ENCODE results near the gene DPEP2.
"Not testable (repeated sequence)": the region's sequence is repeated elsewhere in the genome, so short reads cannot be mapped to it uniquely, and the experiment has no call there.

Gene DPEP2

GRCh38 chr16:68022728-68023537 lies 23.6 kb upstream of the DPEP2 start, which contains the start of the genes DDX28 and DUS2:
Gene DDX28 (minus strand): TSS chr16:68023232. CDS start chr16:68023202, 30 bp downstream.
Gene DUS2 (plus strand): TSS chr16:68023284. CDS start chr16:68038024, 14,740 bp downstream.
- peak within 1 kb of the TSS; percentile 92 for H3K4me2 ChIP-seq (ENCODE audit: low read length)
- peak within 1 kb of the TSS; percentile 92 for H3K9ac ChIP-seq (ENCODE audit: low read depth, low read length)
- H3K4me1 ChIP-seq (ENCODE audit: control insufficient read depth, insufficient read depth, low read length), result peaks cover 7% of the 10 kb centered on the region
- no peaks in the 10 kb centered on the region for H3K36me3 ChIP-seq (ENCODE audit: insufficient read depth, low read length)
- peak within 1 kb of the TSS; percentile 83 for H3K4me3 ChIP-seq (ENCODE audit: low read length)
- H3K9me3 ChIP-seq (replicated peaks; ENCODE audit: low read length), result no peaks in the 10 kb centered on the region
- no peaks in the 10 kb centered on the region for H3K27me3 ChIP-seq (ENCODE audit: control insufficient read depth, insufficient read depth, low read length)

DNA sequence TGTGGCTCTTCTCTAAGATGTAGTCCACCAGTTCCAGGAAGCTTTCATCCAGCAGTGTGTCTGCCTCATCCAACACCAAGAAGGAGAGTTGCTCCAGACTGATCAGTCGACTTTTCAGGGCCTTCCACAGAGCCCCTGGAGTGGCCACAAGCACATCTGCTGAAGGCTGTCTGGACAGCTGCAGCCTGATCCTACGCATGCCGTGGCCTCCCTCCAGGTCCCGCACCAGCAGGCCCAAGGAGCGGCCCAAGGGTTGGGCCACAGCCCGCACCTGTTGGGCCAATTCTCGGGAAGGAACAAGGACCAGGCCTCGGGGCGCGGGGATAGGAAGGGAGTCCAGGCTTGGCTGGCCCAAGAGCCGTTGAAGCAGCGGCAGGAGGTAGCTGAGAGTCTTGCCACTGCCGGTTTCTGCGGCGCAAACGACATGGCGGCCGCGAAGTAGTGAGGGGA lies 23.0 kb upstream of the DPEP2 start:
- H3K4me2 ChIP-seq (ENCODE audit: low read length), result peak overlapping the region; percentile 92
- H3K4me3 ChIP-seq (ENCODE audit: low read length), result peak overlapping the region; percentile 83
- H3K4me1 ChIP-seq (ENCODE audit: control insufficient read depth, insufficient read depth, low read length), result peaks cover 7% of the 10 kb centered on the region
- no peaks in the 10 kb centered on the region for H3K9me3 ChIP-seq (replicated peaks; ENCODE audit: low read length)
- no peaks in the 10 kb centered on the region for H3K36me3 ChIP-seq (ENCODE audit: insufficient read depth, low read length)
- peak overlapping the region; percentile 92 for H3K9ac ChIP-seq (ENCODE audit: low read depth, low read length)
- no peaks in the 10 kb centered on the region for H3K27me3 ChIP-seq (ENCODE audit: control insufficient read depth, insufficient read depth, low read length)

DNA sequence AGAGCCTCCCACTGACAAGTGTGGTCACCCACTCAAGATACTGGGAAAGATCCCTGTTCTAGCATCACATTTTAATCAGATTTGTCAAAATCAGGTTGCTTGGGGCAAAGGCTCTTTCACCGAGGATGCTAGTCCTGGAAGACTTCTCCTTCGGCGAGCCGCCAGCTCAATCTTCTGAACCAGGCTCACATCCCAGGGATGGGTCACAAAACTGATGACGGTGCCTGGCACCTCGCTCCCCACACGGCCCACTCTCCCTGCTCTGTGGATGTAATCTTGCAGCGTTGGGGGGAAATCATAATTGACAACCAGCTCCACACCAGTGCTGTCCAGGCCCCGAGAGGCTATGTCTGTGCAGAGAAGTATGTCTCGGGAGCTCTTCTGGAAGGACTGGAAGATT lies 22.2 kb upstream of the DPEP2 start:
- H3K9ac ChIP-seq (ENCODE audit: low read depth, low read length), result no peak overlapping the region

GRCh38 chr16:68019167-68019680 lies 19.9 kb upstream of the DPEP2 start:
- no peak overlapping the region for H3K9ac ChIP-seq (ENCODE audit: low read depth, low read length)
- H3K27me3 ChIP-seq (ENCODE audit: control insufficient read depth, insufficient read depth, low read length), result peaks cover 2% of the 10 kb centered on the region
- H3K9me3 ChIP-seq (replicated peaks; ENCODE audit: low read length), result no peaks in the 10 kb centered on the region
- no peak overlapping the region for H3K4me3 ChIP-seq (ENCODE audit: low read length)
- no peaks in the 10 kb centered on the region for H3K36me3 ChIP-seq (ENCODE audit: insufficient read depth, low read length)
- peaks cover 7% of the 10 kb centered on the region for H3K4me1 ChIP-seq (ENCODE audit: control insufficient read depth, insufficient read depth, low read length)
- H3K4me2 ChIP-seq (ENCODE audit: low read length), result no peak overlapping the region

More for the DNA sequence above, 22.2 kb upstream of the DPEP2 start:
- Histone ChIP-seq H3K4me1 (ENCODE audit: control insufficient read depth, insufficient read depth, low read length) (peaks cover 7% of the 10 kb centered on the region), H3K4me3 (ENCODE audit: low read length) (no peak overlapping the region), H3K27me3 (ENCODE audit: control insufficient read depth, insufficient read depth, low read length) (no peaks in the 10 kb centered on the region), H3K9me3 (replicated peaks; ENCODE audit: low read length) (no peaks in the 10 kb centered on the region), H3K4me2 (ENCODE audit: low read length) (peak overlapping the region; percentile 92), H3K36me3 (ENCODE audit: insufficient read depth, low read length) (no peaks in the 10 kb centered on the region)

GRCh38 chr16:68015681-68016080 lies 16.4 kb upstream of the DPEP2 start, which contains the start of gene DPEP2NB:
Gene DPEP2NB (minus strand): TSS chr16:68015911. CDS start chr16:68015770, 141 bp downstream.
- Histone ChIP-seq H3K4me3 (ENCODE audit: low read length) (no peak within 1 kb of the TSS), H3K4me1 (ENCODE audit: control insufficient read depth, insufficient read depth, low read length) (no peaks in the 10 kb centered on the region), H3K4me2 (ENCODE audit: low read length) (no peak within 1 kb of the TSS), H3K27me3 (ENCODE audit: control insufficient read depth, insufficient read depth, low read length) (peaks cover 12% of the 10 kb centered on the region), H3K9me3 (replicated peaks; ENCODE audit: low read length) (no peaks in the 10 kb centered on the region), H3K36me3 (ENCODE audit: insufficient read depth, low read length) (no peaks in the 10 kb centered on the region), H3K9ac (ENCODE audit: low read depth, low read length) (no peak within 1 kb of the TSS)

DNA sequence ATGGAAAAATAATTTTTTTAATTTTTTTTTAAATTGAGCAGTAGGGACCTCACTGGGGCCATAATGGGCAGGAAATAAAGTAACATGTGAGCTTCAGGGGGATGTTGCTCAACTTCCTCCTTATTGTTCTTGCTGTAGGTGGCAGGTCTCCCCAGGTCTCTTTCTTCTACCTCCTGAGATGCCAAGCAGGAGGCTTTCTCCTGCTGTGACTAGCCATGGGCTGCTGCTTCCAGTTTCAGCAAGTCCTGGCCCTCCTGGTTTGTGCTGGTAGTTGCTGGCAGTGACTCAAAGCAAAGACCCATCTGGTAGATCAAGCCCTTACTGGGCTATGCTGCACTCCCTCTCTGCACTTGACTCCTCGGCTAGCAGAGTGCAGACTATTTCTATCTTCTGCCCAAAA lies 14.2 kb upstream of the DPEP2 start:
- H3K4me2 ChIP-seq (ENCODE audit: low read length), result no peak overlapping the region
- H3K9me3 ChIP-seq (replicated peaks; ENCODE audit: low read length), result no peaks in the 10 kb centered on the region
- H3K36me3 ChIP-seq (ENCODE audit: insufficient read depth, low read length), result no peaks in the 10 kb centered on the region
- peaks cover 16% of the 10 kb centered on the region for H3K27me3 ChIP-seq (ENCODE audit: control insufficient read depth, insufficient read depth, low read length)
- H3K4me1 ChIP-seq (ENCODE audit: control insufficient read depth, insufficient read depth, low read length), result no peaks in the 10 kb centered on the region
- no peak overlapping the region for H3K9ac ChIP-seq (ENCODE audit: low read depth, low read length)
- H3K4me3 ChIP-seq (ENCODE audit: low read length), result no peak overlapping the region

- H3K9me3 ChIP-seq (replicated peaks; ENCODE audit: low read length); H3K4me1 ChIP-seq (ENCODE audit: control insufficient read depth, insufficient read depth, low read length); H3K9ac ChIP-seq (ENCODE audit: low read depth, low read length); H3K36me3 ChIP-seq (ENCODE audit: insufficient read depth, low read length); H3K4me3 ChIP-seq (ENCODE audit: low read length); H3K4me2 ChIP-seq (ENCODE audit: low read length): not testable (repeated sequence)
- peaks cover 16% of the 10 kb centered on the region for H3K27me3 ChIP-seq (ENCODE audit: control insufficient read depth, insufficient read depth, low read length)
Observed at GRCh38 chr16:68009872-68010271, 10.6 kb upstream of the DPEP2 start.

GRCh38 chr16:68009157-68009735 lies 10.0 kb upstream of the DPEP2 start:
- Histone ChIP-seq H3K4me2 (ENCODE audit: low read length) (no peak overlapping the region), H3K36me3 (ENCODE audit: insufficient read depth, low read length) (no peaks in the 10 kb centered on the region), H3K4me1 (ENCODE audit: control insufficient read depth, insufficient read depth, low read length) (no peaks in the 10 kb centered on the region), H3K4me3 (ENCODE audit: low read length) (no peak overlapping the region), H3K9me3 (replicated peaks; ENCODE audit: low read length) (no peaks in the 10 kb centered on the region), H3K27me3 (ENCODE audit: control insufficient read depth, insufficient read depth, low read length) (peaks cover 14% of the 10 kb centered on the region), H3K9ac (ENCODE audit: low read depth, low read length) (no peak overlapping the region)

DNA sequence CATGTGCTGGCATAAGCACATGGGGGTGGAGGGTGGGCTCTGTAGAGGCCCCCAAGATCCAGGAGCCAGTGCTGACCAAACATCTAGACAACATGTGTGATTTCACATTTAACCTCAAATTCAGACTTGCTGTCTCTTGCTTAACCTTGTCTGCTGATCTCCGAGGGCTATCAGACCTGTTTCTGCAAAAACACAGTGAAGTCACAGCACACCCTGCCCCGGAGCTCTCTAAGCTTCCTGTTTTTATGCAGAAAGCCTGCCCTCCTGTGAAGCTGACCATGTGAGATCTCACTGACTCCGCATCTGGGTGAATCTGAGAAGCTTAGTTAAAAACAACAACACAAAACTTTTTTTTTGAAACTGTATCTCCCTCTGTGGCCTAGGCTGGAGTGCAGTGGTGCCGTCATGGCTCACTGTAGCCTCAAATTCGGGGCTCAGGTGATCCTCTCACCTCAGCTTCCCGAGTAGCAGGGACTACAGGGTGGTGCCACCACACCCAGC lies 6.6 kb upstream of the DPEP2 start:
- peaks cover 5% of the 10 kb centered on the region for H3K27me3 ChIP-seq (ENCODE audit: control insufficient read depth, insufficient read depth, low read length)

DNA sequence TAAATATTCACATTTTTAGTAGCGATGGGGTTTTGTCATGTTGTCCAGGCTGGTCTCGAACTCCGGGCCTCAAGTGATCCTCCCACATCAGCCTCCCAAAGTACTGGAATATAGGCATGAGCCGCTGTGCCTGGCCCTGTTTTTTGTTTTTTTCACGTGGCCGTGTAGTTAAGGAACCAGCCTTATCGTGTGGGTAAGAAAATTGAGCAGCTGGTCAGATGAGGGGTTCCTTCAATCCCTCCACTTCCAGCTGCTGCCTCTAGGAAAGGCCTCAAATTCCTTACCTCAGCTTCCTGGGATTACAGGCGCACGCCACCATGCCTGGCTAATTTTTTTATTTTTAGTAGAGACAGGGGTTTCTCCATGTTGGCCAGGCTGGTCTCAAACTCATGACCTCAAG lies 5.9 kb upstream of the DPEP2 start:
- Histone ChIP-seq H3K36me3 (ENCODE audit: insufficient read depth, low read length) (no peaks in the 10 kb centered on the region), H3K4me2 (ENCODE audit: low read length) (no peak overlapping the region), H3K4me1 (ENCODE audit: control insufficient read depth, insufficient read depth, low read length) (no peaks in the 10 kb centered on the region), H3K27me3 (ENCODE audit: control insufficient read depth, insufficient read depth, low read length) (peaks cover 8% of the 10 kb centered on the region), H3K4me3 (ENCODE audit: low read length) (no peak overlapping the region), H3K9ac (ENCODE audit: low read depth, low read length) (no peak overlapping the region), H3K9me3 (replicated peaks; ENCODE audit: low read length) (no peaks in the 10 kb centered on the region)

More for the DNA sequence above, 6.6 kb upstream of the DPEP2 start:
- H3K9ac ChIP-seq (ENCODE audit: low read depth, low read length), result no peak overlapping the region
- H3K4me3 ChIP-seq (ENCODE audit: low read length), result no peak overlapping the region
- no peaks in the 10 kb centered on the region for H3K36me3 ChIP-seq (ENCODE audit: insufficient read depth, low read length)
- H3K4me1 ChIP-seq (ENCODE audit: control insufficient read depth, insufficient read depth, low read length), result no peaks in the 10 kb centered on the region
- H3K4me2 ChIP-seq (ENCODE audit: low read length), result no peak overlapping the region
- no peaks in the 10 kb centered on the region for H3K9me3 ChIP-seq (replicated peaks; ENCODE audit: low read length)

GRCh38 chr16:68003031-68003430 lies 3.7 kb upstream of the DPEP2 start:
- H3K9ac ChIP-seq (ENCODE audit: low read depth, low read length), result no peak overlapping the region
- peaks cover 8% of the 10 kb centered on the region for H3K27me3 ChIP-seq (ENCODE audit: control insufficient read depth, insufficient read depth, low read length)
- H3K36me3 ChIP-seq (ENCODE audit: insufficient read depth, low read length), result no peaks in the 10 kb centered on the region

More at GRCh38 chr16:68003031-68003430, 3.7 kb upstream of the DPEP2 start:
- no peak overlapping the region for H3K4me2 ChIP-seq (ENCODE audit: low read length)
- H3K9me3 ChIP-seq (replicated peaks; ENCODE audit: low read length), result no peaks in the 10 kb centered on the region
- H3K4me3 ChIP-seq (ENCODE audit: low read length), result no peak overlapping the region
- no peaks in the 10 kb centered on the region for H3K4me1 ChIP-seq (ENCODE audit: control insufficient read depth, insufficient read depth, low read length)
